ENCODE data around the gene PTRH1.

Gene PTRH1

DNA sequence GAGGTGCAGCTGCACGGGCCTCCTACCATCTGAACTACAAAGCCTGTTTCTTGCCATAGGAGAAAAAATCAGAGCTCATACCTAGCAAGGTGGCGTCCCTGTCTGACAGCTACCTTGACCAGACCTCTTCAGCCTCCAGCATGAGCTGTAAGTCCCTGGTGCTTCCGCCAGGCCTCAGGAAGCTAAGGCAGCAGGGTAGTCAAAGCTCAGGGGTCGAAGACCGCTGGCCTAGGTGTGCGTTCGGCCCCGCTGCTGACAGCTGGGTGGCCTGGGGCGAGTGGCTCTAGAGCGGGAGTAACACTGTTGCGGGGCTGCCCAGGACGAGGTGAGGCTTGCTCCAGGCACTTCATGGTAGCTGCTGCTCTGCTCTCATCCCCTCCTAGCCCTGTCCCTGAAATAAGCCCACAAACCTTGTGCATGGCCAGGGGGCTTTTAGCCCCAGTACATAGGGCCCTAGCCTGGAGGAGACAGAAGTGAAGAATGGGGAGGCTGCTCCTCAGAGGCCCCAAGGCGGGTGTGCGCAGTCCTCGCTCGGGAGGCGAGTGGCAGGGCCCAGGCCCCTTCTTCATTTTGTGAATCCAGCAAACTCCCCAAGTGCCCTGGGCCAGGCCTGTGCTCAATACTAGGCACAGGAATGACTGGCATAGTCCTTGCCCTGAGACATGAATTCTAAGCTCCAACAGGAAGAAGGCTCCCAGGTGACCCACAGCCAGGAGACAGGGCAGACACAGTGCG lies 14.2 kb upstream of the PTRH1 start:
- H3K4me2 ChIP-seq (ENCODE audit: low read length) = no peak overlapping the region
- TF ChIP-seq, protein P1, sequence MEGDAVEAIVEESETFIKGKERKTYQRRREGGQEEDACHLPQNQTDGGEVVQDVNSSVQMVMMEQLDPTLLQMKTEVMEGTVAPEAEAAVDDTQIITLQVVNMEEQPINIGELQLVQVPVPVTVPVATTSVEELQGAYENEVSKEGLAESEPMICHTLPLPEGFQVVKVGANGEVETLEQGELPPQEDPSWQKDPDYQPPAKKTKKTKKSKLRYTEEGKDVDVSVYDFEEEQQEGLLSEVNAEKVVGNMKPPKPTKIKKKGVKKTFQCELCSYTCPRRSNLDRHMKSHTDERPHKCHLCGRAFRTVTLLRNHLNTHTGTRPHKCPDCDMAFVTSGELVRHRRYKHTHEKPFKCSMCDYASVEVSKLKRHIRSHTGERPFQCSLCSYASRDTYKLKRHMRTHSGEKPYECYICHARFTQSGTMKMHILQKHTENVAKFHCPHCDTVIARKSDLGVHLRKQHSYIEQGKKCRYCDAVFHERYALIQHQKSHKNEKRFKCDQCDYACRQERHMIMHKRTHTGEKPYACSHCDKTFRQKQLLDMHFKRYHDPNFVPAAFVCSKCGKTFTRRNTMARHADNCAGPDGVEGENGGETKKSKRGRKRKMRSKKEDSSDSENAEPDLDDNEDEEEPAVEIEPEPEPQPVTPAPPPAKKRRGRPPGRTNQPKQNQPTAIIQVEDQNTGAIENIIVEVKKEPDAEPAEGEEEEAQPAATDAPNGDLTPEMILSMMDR (IDR thresholded peaks at IDR 0.05; ENCODE audit: low read depth, low read length, poor library complexity, severe bottlenecking) = no peak
- no peak for TF ChIP-seq EZH2phosphoT487 (IDR thresholded peaks at IDR 0.05; ENCODE audit: borderline replicate concordance, low read length)
- no peaks in the 10 kb centered on the region for H3K36me3 ChIP-seq (ENCODE audit: control insufficient read depth, low read length)
- no peak overlapping the region for H3K4me3 ChIP-seq (ENCODE audit: low read length)
- H3K27ac ChIP-seq (ENCODE audit: low read depth, low read length) = no peak overlapping the region
- peaks cover 10% of the 10 kb centered on the region for H3K4me1 ChIP-seq (ENCODE audit: control insufficient read depth, low read length)
- no peaks in the 10 kb centered on the region for H3F3A ChIP-seq (ENCODE audit: control insufficient read depth, insufficient read depth)
- no peaks in the 10 kb centered on the region for H3K27me3 ChIP-seq (ENCODE audit: control insufficient read depth, low read length)
- no peaks in the 10 kb centered on the region for H3K9me3 ChIP-seq (ENCODE audit: control insufficient read depth, insufficient read depth, low read length)
- H3K9me2 ChIP-seq (replicated peaks; ENCODE audit: control insufficient read depth, low read length) = no peaks in the 10 kb centered on the region
- no peaks in the 10 kb centered on the region for H3K79me2 ChIP-seq (ENCODE audit: control insufficient read depth, low read length)
- no peaks in the 10 kb centered on the region for H4K20me1 ChIP-seq (ENCODE audit: control insufficient read depth, insufficient read depth, low read depth, low read length)

DNA sequence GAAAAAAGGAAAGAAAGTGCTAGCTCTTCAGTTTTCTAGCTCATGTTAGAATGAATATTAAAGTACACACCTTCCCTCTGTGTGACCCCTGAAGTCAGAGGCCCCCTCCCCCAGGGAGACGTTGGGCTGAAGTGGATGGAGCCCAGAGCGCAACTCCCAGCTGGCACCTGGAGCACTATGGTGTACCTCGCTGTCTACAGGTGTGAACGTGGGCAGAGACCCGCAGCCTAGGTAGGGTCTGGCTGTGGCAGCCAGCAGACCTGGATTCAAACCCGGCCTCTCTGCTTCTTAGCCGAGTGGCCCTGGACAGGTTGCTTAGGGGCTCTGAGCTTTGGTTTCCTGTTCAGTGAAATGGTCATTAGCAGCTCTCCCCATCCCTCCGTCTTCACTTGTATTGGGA lies 13.3 kb upstream of the PTRH1 start:
- Histone ChIP-seq H3K4me3 (ENCODE audit: low read length) (no peak overlapping the region), H3K9me2 (replicated peaks; ENCODE audit: control insufficient read depth, low read length) (no peaks in the 10 kb centered on the region), H3K4me2 (ENCODE audit: low read length) (no peak overlapping the region), H3K4me1 (ENCODE audit: control insufficient read depth, low read length) (peaks cover 3% of the 10 kb centered on the region), H3K79me2 (ENCODE audit: control insufficient read depth, low read length) (no peaks in the 10 kb centered on the region), H3F3A (ENCODE audit: control insufficient read depth, insufficient read depth) (no peaks in the 10 kb centered on the region), H3K27me3 (ENCODE audit: control insufficient read depth, low read length) (no peaks in the 10 kb centered on the region), H3K36me3 (ENCODE audit: control insufficient read depth, low read length) (no peaks in the 10 kb centered on the region), H3K27ac (ENCODE audit: low read depth, low read length) (no peak overlapping the region), H4K20me1 (ENCODE audit: control insufficient read depth, insufficient read depth, low read depth, low read length) (no peaks in the 10 kb centered on the region), H3K9me3 (ENCODE audit: control insufficient read depth, insufficient read depth, low read length) (no peaks in the 10 kb centered on the region)
- no peak for TF ChIP-seq EZH2phosphoT487 (IDR thresholded peaks at IDR 0.05; ENCODE audit: borderline replicate concordance, low read length)
- TF ChIP-seq, protein P1 (IDR thresholded peaks at IDR 0.05; ENCODE audit: low read depth, low read length, poor library complexity, severe bottlenecking) = no peak

DNA sequence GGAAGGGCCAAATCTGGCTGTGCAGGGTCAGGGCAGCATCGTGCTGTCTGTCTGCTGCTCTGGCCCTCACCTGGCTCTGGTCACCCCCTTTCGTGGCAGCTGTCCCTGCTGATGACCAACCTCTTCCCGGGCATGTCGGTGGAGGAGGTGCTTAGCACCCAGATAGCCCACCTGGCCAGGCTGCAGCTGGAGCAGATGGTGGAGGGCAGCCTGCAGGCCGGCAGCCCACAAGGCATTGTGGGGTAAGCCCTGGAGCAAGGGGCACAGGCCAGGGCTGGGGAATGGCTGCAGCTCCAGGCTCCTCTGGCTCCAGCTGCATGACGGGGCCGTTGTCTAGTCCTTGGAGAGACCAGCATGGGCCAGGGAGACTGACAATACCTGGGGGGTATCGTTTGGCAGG lies 11.4 kb upstream of the PTRH1 start:
- H3K27ac ChIP-seq (ENCODE audit: low read depth, low read length) = no peak overlapping the region

More for the DNA sequence above, 11.4 kb upstream of the PTRH1 start:
- Histone ChIP-seq H3K4me3 (ENCODE audit: low read length) (no peak overlapping the region), H4K20me1 (ENCODE audit: control insufficient read depth, insufficient read depth, low read depth, low read length) (no peaks in the 10 kb centered on the region), H3K36me3 (ENCODE audit: control insufficient read depth, low read length) (no peaks in the 10 kb centered on the region), H3K4me2 (ENCODE audit: low read length) (no peak overlapping the region), H3K27me3 (ENCODE audit: control insufficient read depth, low read length) (0 out of 2 replicates have a peak, but pooled peaks cover 3% of the 10 kb centered on the region), H3K9me3 (ENCODE audit: control insufficient read depth, insufficient read depth, low read length) (no peaks in the 10 kb centered on the region), H3K79me2 (ENCODE audit: control insufficient read depth, low read length) (no peaks in the 10 kb centered on the region), H3K4me1 (ENCODE audit: control insufficient read depth, low read length) (no peaks in the 10 kb centered on the region), H3F3A (ENCODE audit: control insufficient read depth, insufficient read depth) (no peaks in the 10 kb centered on the region), H3K9me2 (replicated peaks; ENCODE audit: control insufficient read depth, low read length) (no peaks in the 10 kb centered on the region)
- no peak for TF ChIP-seq EZH2phosphoT487 (IDR thresholded peaks at IDR 0.05; ENCODE audit: borderline replicate concordance, low read length)
- TF ChIP-seq, protein P1 (IDR thresholded peaks at IDR 0.05; ENCODE audit: low read depth, low read length, poor library complexity, severe bottlenecking) = no peak

Measured in DOHH2 (cell line).